Neural progenitor cell (in vitro differentiated cells): ENCODE measurements around the gene NDFIP2. TPM values are rescaled to one million over a fixed set of nuclear protein-coding genes. Genes with fewer than 3 reads are reported as not detected.
A peak's percentile ranks its signal among the peaks of the same experiment; 100 is the strongest.

Source experiments
- DNase-seq: peaks from one replicate; pipeline ENCODE4 v3.0.0-alpha.2; 2016; ENCODE audit warnings: low spot score
- H2AFZ ChIP-seq: fragments of 200-600 bp; sonication (generic); replicated peaks from 2 replicates; pipeline ENCODE4 v1.6.1; 2016; ENCODE audit warnings: antibody characterized with exemption
- H3F3A ChIP-seq: fragments of 200-600 bp; sonication (generic); 2 replicates; pipeline ENCODE4 v1.6.1; 2016; ENCODE audit warnings: antibody characterized with exemption, low read depth
- H3K27ac ChIP-seq: fragments of 200-600 bp; sonication (generic); 2 replicates; pipeline ENCODE4 v1.5.1; 2016; ENCODE audit warnings: mild to moderate bottlenecking
- H3K27me3 ChIP-seq: fragments of 200-600 bp; sonication (generic); 2 replicates; pipeline ENCODE4 v1.6.1; 2016; ENCODE audit warnings: mild to moderate bottlenecking, moderate library complexity
- H3K36me3 ChIP-seq: fragments of 200-600 bp; sonication (generic); 2 replicates; pipeline ENCODE4 v1.5.1; 2016
- H3K4me1 ChIP-seq: fragments of 200-600 bp; sonication (generic); 2 replicates; pipeline ENCODE4 v1.6.1; 2016; ENCODE audit warnings: mixed run types
- H3K4me2 ChIP-seq: fragments of 200-600 bp; sonication (generic); 2 replicates; pipeline ENCODE4 v1.6.1; 2016
- H3K4me3 ChIP-seq: fragments of 200-600 bp; sonication (generic); 2 replicates; pipeline ENCODE4 v1.5.1; 2016
- H3K79me2 ChIP-seq: fragments of 200-600 bp; sonication (generic); 2 replicates; pipeline ENCODE4 v1.6.1; 2016; ENCODE audit warnings: low read depth
- H3K9ac ChIP-seq: fragments of 200-600 bp; sonication (generic); 2 replicates; pipeline ENCODE4 v1.6.1; 2016
- H3K9me3 ChIP-seq: fragments of 200-600 bp; sonication (generic); 2 replicates; pipeline ENCODE4 v1.5.1; 2016; ENCODE audit warnings: low read depth
- H4K20me1 ChIP-seq: fragments of 200-600 bp; sonication (generic); 2 replicates; pipeline ENCODE4 v1.6.1; 2016; ENCODE audit warnings: low read depth
- H3K27ac Mint-ChIP-seq: 3 replicates; pipeline ENCODE4 v1.8.0; 2021; ENCODE audit warnings: mixed read lengths
- H3K27me3 Mint-ChIP-seq: 2 replicates; pipeline ENCODE4 v1.8.0; 2022; ENCODE audit warnings: low read depth, mild to moderate bottlenecking, inconsistent platforms, moderate library complexity, mixed read lengths; ENCODE audit not compliant: insufficient read depth
- H3K36me3 Mint-ChIP-seq: 3 replicates; pipeline ENCODE4 v1.8.0; 2021; ENCODE audit warnings: mixed read lengths
- H3K4me1 Mint-ChIP-seq: 3 replicates; pipeline ENCODE4 v1.8.0; 2021; ENCODE audit warnings: mixed read lengths
- H3K4me3 Mint-ChIP-seq: 3 replicates; pipeline ENCODE4 v1.8.0; 2021; ENCODE audit warnings: mild to moderate bottlenecking, moderate library complexity, mixed read lengths
- H3K9me3 Mint-ChIP-seq: 3 replicates; pipeline ENCODE4 v1.8.0; 2020; ENCODE audit warnings: mixed read lengths
- CTCF ChIP-seq: fragments of 200-600 bp; sonication (generic); IDR thresholded peaks from 2 replicates; pipeline ENCODE4 v1.5.1; 2017; ENCODE audit warnings: antibody characterized with exemption, mild to moderate bottlenecking
- EZH2 ChIP-seq: fragments of 200-600 bp; sonication (generic); IDR thresholded peaks from 2 replicates; pipeline ENCODE4 v1.6.1; 2017; ENCODE audit warnings: antibody characterized with exemption, mild to moderate bottlenecking, moderate library complexity
- EZH2phosphoT487 ChIP-seq: fragments of 200-600 bp; sonication (generic); IDR thresholded peaks from 2 replicates; pipeline ENCODE4 v1.6.1; 2017; ENCODE audit warnings: antibody characterized with exemption
- total RNA-seq: library from RNA; depleted of rRNA; stranded (reverse); fragments of >200 nt; gene quantifications from 2 replicates; pipeline ENCODE4 v1.2.3, GENCODE V29; 2015; ENCODE audit warnings: low replicate concordance

The NDFIP2 gene
- total RNA-seq, 1 donor from 2014 or later: 25.4 TPM

GRCh38 chr13:79528356-79528755, 47.4 kb downstream of the NDFIP2 start:
- Mint-ChIP-seq H3K27me3 (no peaks in the 10 kb centered on the region), H3K36me3 (peaks cover 1% of the 10 kb centered on the region), H3K9me3 (no peaks in the 10 kb centered on the region), H3K27ac (no peak overlapping the region), H3K4me3 (no peak overlapping the region), H3K4me1 (peaks cover 5% of the 10 kb centered on the region)
- peaks cover 5% of the 10 kb centered on the region for H3K4me1 ChIP-seq
- H3F3A ChIP-seq: no peaks in the 10 kb centered on the region
- no peaks in the 10 kb centered on the region for H3K79me2 ChIP-seq
- TF ChIP-seq EZH2 (no peak), EZH2phosphoT487 (no peak), CTCF (no peak)
- DNase-seq: no peak
- H3K9ac ChIP-seq: no peak overlapping the region
- no peak overlapping the region for H3K4me3 ChIP-seq
- no peak overlapping the region for H2AFZ ChIP-seq
- H3K4me2 ChIP-seq: no peak overlapping the region
- no peaks in the 10 kb centered on the region for H3K36me3 ChIP-seq
- H3K27ac ChIP-seq: no peak overlapping the region
- no peaks in the 10 kb centered on the region for H3K9me3 ChIP-seq
- no peaks in the 10 kb centered on the region for H4K20me1 ChIP-seq
- no peaks in the 10 kb centered on the region for H3K27me3 ChIP-seq

- TF ChIP-seq EZH2phosphoT487: no peak
- no peak for TF ChIP-seq CTCF
- no peak for TF ChIP-seq EZH2
- Histone ChIP-seq H3K27ac (no peak overlapping the region), H3K79me2 (no peaks in the 10 kb centered on the region), H3F3A (no peaks in the 10 kb centered on the region), H3K4me3 (no peak overlapping the region), H3K9ac (no peak overlapping the region), H3K4me1 (peaks cover 5% of the 10 kb centered on the region), H3K4me2 (no peak overlapping the region), H3K27me3 (no peaks in the 10 kb centered on the region), H3K36me3 (no peaks in the 10 kb centered on the region), H2AFZ (no peak overlapping the region), H4K20me1 (no peaks in the 10 kb centered on the region), H3K9me3 (no peaks in the 10 kb centered on the region)
- no peak overlapping the region for H3K27ac Mint-ChIP-seq
- H3K4me3 Mint-ChIP-seq: no peak overlapping the region
- peak; percentile 11 for DNase-seq
- H3K4me1 Mint-ChIP-seq: peaks cover 5% of the 10 kb centered on the region
- peaks cover 1% of the 10 kb centered on the region for H3K36me3 Mint-ChIP-seq
- H3K27me3 Mint-ChIP-seq: no peaks in the 10 kb centered on the region
- H3K9me3 Mint-ChIP-seq: no peaks in the 10 kb centered on the region
Measured at GRCh38 chr13:79528759-79529191, 47.8 kb downstream of the NDFIP2 start.

GRCh38 chr13:79529817-79530216, 48.9 kb downstream of the NDFIP2 start:
- Histone ChIP-seq H3K4me3 (no peak overlapping the region), H3K27ac (no peak overlapping the region), H3K4me2 (no peak overlapping the region), H3K9me3 (no peaks in the 10 kb centered on the region), H3K9ac (no peak overlapping the region), H3K4me1 (peaks cover 8% of the 10 kb centered on the region), H3K36me3 (no peaks in the 10 kb centered on the region), H3F3A (no peaks in the 10 kb centered on the region), H3K79me2 (no peaks in the 10 kb centered on the region), H2AFZ (no peak overlapping the region), H4K20me1 (no peaks in the 10 kb centered on the region), H3K27me3 (no peaks in the 10 kb centered on the region)
- peaks cover 5% of the 10 kb centered on the region for H3K4me1 Mint-ChIP-seq
- no peak overlapping the region for H3K4me3 Mint-ChIP-seq
- no peaks in the 10 kb centered on the region for H3K9me3 Mint-ChIP-seq
- TF ChIP-seq EZH2 (no peak), EZH2phosphoT487 (no peak), CTCF (no peak)
- H3K27me3 Mint-ChIP-seq: no peaks in the 10 kb centered on the region
- DNase-seq: no peak
- no peak overlapping the region for H3K27ac Mint-ChIP-seq
- H3K36me3 Mint-ChIP-seq: peaks cover 1% of the 10 kb centered on the region
